Raji (cell line): ENCODE measurements around the gene NCL.

ENCODE experiments used
- POLR2A ChIP-seq: IDR thresholded peaks from 2 replicates; pipeline ENCODE4 v1.6.1; 2011; ENCODE audit warnings: low read depth, low read length, control low read depth; ENCODE audit not compliant: insufficient read depth

The NCL gene

GRCh38 chr2:231425811-231426703 is 38.2 kb downstream of the NCL start:
- TF ChIP-seq POLR2A, result no peak

DNA sequence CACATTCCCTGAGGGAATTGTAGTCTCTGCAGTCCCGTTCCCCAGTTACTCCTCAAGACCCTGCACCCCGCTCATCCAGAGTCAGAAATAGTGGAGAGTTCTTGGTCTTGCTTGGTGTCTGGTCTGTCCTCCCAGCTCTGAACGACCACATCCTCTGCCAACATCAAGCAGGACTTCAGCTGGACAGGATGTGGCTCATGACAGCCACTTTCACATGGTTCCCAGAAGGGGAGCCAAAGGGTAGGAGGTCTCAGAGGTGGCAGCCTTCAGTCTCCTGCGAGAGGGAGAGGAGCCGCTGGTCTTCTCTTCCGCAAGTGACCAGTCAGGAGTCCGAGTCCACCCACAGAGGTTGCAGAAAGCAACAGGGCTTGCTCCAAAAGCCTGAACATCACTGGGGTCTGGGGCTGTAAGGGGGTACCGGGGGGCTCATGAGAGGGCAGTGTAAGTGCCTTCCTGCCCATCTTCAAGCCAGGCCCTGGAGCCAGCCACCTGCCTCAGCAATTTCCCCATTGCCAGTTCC is 38.9 kb downstream of the NCL start:
- TF ChIP-seq POLR2A, result no peak

DNA sequence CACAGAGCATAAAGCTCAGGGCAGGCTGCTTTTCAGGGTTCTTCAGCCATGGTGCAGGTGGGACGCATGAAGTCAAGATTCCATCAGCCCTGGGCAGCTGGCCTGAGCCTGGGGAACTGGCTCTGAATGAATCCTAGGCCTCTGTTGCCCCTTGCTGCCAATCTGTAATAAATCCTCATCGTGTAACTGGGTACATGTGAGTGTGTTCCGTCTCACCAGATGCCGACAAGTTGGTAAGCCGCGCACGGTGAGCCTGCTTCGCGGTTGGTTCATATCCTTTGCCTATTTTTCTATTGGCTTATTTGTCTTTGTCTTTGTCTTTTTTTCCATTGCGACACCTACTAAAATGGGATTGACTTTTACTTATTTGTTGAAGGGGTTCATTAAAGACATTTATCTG is 41.1 kb downstream of the NCL start:
- TF ChIP-seq POLR2A, result no peak

- TF ChIP-seq POLR2A, result no peak
Measured at GRCh38 chr2:231422056-231422455, 42.2 kb downstream of the NCL start.

DNA sequence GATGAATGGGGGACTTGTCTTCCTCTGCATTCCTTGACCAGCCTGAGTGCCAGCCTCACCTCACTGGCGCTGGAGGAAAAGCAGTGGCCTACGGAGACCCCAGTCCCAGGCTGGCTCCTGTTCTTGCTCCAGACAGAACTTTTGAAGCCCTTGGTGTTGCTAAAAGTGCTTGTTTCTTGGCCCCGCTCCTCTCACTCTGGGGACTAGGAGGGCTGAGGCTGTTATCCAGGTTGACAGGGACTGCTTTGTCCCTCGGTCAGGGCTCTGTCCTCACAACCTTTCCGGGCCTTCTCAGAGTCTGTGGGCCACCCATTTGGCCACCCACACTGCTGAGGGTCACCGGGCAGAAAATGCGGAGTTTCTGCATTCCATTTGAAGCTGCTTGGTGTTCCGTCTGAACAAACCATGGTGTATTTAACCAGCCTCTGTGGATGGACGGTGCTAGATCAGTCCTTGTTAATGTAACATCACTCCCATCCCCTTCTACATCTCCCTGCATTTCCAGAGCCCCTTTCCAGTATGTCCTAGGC is 43.2 kb downstream of the NCL start:
- no peak for TF ChIP-seq POLR2A

DNA sequence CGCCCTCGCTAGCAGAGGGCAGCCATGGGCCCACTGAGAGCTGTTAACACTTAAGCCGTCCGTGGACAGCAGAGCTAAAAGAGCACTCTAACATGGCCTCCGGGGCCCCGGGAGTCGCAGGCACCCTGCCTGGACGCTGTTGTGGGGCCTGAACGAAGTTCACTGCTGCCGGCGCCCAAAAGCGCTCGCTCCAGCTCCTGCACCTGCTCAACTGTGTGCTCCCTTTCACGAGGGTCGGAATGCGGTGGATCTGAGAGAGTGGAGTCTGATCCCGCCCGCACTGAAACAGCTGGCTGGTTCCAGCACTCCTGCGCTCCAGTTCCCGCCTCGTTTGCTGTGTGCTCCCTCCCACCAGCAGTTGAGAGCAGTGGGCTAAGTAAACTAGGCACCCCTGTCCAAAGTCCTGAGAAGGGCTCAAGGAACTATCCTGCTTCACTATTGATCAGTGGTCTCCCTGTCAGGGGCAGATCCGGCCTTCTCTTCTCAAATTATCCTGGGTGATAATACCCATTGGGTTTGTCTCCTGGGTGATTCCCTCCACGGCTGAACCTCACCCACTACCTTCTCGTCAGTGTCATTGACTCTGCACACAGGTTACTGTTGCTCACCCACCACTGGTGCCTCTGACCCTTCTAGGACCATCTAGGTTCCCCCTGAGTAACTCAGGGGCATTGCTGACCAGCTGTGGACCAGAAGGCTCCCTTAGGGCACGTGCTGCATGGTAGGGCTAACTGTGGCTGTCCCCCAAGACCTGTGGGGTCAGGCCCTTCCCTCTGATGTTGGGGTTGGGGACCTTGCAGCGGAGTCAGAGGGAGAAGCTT is 45.3 kb downstream of the NCL start:
- TF ChIP-seq POLR2A, result no peak

DNA sequence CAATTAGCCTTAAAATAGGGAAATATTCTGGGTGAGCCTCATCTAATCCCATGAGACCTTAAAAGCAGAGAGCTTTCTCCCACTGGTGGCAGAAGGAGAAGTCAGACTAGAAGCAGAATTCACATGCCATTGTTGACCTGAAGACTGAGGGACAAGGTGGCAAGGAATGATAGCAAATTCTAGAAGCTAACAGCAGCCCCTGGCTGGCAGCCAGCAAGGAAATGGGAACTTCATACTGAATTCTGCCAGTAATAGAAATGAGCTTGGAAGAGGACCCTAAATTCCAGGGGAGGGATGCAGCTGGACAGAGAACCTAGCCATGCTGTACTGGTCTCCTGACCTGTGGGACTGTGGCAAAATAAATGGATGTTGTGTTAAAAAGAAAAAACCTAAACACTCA is 49.3 kb downstream of the NCL start:
- TF ChIP-seq POLR2A, result no peak

GRCh38 chr2:231413921-231414476 is 50.3 kb downstream of the NCL start:
- TF ChIP-seq POLR2A, result no peak

- TF ChIP-seq POLR2A, result no peak
Measured at GRCh38 chr2:231413456-231413855, 50.8 kb downstream of the NCL start.

DNA sequence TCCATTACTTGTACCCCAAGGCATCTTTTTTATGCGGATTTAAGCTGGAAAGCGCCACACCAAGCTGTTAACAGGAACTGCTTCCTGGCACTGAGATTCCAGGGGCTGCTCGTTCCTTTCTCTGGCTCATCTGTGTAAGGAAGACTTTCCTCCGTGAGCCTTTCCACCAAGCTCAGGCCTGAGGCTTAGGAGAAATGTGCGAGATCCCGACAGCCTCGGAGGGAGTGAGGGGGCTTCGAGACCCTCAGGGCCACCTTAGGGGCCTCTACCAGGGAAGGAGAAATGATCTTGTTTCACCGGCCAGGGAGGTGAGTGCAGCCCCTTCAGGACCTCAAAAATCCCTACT is 51.7 kb downstream of the NCL start:
- TF ChIP-seq POLR2A, result no peak

- 0 out of 2 replicates have a peak, but pooled peaks have one; percentile 28 for TF ChIP-seq POLR2A
Measured at GRCh38 chr2:231411831-231412617, 52.3 kb downstream of the NCL start.

- no peak for TF ChIP-seq POLR2A
Measured at GRCh38 chr2:231411237-231411636, 53.0 kb downstream of the NCL start.

GRCh38 chr2:231410293-231411004 is 53.8 kb downstream of the NCL start:
- no peak for TF ChIP-seq POLR2A

DNA sequence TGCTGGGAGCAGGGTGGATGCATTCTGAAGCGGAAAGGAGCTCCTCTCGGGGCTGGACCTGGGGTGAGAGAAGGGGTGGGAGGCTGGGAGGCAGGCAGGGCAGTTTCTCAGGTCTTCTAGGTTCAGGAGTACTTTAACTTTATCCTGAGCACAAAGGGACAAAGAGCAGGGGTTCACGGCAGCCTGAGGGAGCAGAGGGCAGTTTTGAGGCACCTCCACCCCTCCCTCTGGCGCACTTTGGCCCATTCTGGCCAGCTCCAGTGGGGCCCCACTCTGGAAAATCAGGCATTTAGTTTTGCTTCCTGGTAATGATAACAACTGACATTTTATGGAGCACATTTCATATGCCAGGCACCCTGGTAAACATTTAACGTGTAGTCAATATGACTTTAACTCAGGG is 54.5 kb downstream of the NCL start:
- no peak for TF ChIP-seq POLR2A
